ENCODE measurements around the gene TMEM181. TPM values are rescaled to one million over a fixed set of nuclear protein-coding genes. Genes with fewer than 3 reads are reported as not detected.

The TMEM181 gene
- total and polyA plus RNA-seq, 2 of the 13 experiments (the other 11 are each of a cell fraction or from before 2014, with no cell fraction given): 59.1 to 108 TPM

DNA sequence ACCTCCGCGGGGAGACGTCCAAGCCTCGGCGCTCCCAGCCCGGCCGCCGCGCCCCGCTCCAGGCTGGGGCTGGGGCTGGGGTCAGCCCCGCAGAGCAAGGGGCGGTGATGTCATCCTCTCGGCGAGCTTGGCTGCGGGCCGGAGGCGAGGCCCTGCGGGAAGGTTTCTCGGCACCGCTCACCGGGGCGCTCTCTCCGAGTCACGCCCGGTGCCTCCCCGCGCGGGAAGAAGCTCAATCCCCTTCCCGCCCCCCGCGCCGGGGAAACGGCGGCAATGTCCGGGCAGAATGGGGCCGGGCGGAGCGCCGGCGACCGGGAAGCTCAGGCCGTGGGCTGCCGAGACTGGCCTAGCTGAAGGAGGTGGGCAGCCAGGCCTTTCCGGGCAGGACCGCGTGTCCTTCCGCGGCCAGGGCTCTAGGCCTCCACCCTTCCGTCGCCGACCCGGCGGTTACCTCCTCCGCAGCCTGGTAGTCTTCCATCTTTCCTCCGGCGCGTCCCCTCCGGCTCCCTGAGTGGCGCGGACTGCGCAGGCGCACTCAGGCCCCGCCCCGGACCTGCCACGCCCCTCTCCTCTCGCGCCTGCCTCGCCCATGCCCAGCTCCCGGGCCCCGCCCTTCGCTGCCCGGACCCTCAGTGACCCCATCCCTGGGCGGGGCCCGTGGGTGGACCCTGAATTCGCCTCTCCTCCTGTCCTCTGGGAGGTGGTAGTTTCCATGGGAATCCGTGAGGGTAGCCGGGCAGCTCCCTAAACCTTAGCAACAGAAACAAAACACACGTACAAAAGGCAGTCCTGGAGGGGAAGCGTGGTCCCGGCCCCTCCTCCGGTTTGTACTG lies 84.6 kb downstream of the TMEM181 start, which contains the start of gene DYNLT1 (continued):
- peak; percentile 35; the same call in 1 of the 2 replicates for TF ChIP-seq MYNN (CRISPR knock-in tag; IDR thresholded peaks at IDR 0.05; ENCODE audit: low read depth)
- TF ChIP-seq JUN (CRISPR knock-in tag; IDR thresholded peaks at IDR 0.05): peak; percentile 52; the same call in 1 of the 2 replicates
- no peak for TF ChIP-seq ZNF10 (CRISPR knock-in tag; IDR thresholded peaks at IDR 0.05; ENCODE audit: borderline replicate concordance, low read depth)
- peak; percentile 79 for TF ChIP-seq ZNF772 (CRISPR knock-in tag; IDR thresholded peaks at IDR 0.05)
- TF ChIP-seq THYN1 (CRISPR knock-in tag; IDR thresholded peaks at IDR 0.05; ENCODE audit: borderline replicate concordance, low read depth): no peak
- TF ChIP-seq, protein P1, sequence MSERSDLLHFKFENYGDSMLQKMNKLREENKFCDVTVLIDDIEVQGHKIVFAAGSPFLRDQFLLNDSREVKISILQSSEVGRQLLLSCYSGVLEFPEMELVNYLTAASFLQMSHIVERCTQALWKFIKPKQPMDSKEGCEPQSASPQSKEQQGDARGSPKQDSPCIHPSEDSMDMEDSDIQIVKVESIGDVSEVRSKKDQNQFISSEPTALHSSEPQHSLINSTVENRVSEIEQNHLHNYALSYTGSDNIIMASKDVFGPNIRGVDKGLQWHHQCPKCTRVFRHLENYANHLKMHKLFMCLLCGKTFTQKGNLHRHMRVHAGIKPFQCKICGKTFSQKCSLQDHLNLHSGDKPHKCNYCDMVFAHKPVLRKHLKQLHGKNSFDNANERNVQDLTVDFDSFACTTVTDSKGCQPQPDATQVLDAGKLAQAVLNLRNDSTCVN (CRISPR knock-in tag; IDR thresholded peaks at IDR 0.05; ENCODE audit: borderline replicate concordance): peak; percentile 68; the same call in 1 of the 2 replicates
- no peak for TF ChIP-seq SMARCE1 (IDR thresholded peaks at IDR 0.05; ENCODE audit: borderline replicate concordance)
- TF ChIP-seq, protein P2, sequence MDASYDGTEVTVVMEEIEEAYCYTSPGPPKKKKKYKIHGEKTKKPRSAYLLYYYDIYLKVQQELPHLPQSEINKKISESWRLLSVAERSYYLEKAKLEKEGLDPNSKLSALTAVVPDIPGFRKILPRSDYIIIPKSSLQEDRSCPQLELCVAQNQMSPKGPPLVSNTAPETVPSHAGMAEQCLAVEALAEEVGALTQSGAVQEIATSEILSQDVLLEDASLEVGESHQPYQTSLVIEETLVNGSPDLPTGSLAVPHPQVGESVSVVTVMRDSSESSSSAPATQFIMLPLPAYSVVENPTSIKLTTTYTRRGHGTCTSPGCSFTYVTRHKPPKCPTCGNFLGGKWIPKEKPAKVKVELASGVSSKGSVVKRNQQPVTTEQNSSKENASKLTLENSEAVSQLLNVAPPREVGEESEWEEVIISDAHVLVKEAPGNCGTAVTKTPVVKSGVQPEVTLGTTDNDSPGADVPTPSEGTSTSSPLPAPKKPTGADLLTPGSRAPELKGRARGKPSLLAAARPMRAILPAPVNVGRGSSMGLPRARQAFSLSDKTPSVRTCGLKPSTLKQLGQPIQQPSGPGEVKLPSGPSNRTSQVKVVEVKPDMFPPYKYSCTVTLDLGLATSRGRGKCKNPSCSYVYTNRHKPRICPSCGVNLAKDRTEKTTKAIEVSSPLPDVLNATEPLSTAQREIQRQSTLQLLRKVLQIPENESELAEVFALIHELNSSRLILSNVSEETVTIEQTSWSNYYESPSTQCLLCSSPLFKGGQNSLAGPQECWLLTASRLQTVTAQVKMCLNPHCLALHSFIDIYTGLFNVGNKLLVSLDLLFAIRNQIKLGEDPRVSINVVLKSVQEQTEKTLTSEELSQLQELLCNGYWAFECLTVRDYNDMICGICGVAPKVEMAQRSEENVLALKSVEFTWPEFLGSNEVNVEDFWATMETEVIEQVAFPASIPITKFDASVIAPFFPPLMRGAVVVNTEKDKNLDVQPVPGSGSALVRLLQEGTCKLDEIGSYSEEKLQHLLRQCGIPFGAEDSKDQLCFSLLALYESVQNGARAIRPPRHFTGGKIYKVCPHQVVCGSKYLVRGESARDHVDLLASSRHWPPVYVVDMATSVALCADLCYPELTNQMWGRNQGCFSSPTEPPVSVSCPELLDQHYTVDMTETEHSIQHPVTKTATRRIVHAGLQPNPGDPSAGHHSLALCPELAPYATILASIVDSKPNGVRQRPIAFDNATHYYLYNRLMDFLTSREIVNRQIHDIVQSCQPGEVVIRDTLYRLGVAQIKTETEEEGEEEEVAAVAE (CRISPR knock-in tag; IDR thresholded peaks at IDR 0.05; ENCODE audit: borderline replicate concordance): no peak
- no peak for TF ChIP-seq PHF21A (CRISPR knock-in tag; IDR thresholded peaks at IDR 0.05)
- TF ChIP-seq, protein P3, sequence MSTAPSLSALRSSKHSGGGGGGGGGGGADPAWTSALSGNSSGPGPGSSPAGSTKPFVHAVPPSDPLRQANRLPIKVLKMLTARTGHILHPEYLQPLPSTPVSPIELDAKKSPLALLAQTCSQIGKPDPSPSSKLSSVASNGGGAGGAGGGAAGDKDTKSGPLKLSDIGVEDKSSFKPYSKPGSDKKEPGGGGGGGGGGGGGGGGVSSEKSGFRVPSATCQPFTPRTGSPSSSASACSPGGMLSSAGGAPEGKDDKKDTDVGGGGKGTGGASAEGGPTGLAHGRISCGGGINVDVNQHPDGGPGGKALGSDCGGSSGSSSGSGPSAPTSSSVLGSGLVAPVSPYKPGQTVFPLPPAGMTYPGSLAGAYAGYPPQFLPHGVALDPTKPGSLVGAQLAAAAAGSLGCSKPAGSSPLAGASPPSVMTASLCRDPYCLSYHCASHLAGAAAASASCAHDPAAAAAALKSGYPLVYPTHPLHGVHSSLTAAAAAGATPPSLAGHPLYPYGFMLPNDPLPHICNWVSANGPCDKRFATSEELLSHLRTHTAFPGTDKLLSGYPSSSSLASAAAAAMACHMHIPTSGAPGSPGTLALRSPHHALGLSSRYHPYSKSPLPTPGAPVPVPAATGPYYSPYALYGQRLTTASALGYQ (CRISPR knock-in tag; IDR thresholded peaks at IDR 0.05): peak; percentile 60; the same call in 1 of the 2 replicates
- TF ChIP-seq ZNF12 (CRISPR knock-in tag; IDR thresholded peaks at IDR 0.05): 0 out of 2 replicates have a peak, but pooled peaks have one; percentile 47
- TF ChIP-seq, protein P4, sequence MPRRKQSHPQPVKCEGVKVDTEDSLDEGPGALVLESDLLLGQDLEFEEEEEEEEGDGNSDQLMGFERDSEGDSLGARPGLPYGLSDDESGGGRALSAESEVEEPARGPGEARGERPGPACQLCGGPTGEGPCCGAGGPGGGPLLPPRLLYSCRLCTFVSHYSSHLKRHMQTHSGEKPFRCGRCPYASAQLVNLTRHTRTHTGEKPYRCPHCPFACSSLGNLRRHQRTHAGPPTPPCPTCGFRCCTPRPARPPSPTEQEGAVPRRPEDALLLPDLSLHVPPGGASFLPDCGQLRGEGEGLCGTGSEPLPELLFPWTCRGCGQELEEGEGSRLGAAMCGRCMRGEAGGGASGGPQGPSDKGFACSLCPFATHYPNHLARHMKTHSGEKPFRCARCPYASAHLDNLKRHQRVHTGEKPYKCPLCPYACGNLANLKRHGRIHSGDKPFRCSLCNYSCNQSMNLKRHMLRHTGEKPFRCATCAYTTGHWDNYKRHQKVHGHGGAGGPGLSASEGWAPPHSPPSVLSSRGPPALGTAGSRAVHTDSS (CRISPR knock-in tag; conservative IDR thresholded peaks at IDR 0.05): 0 out of 2 replicates have a peak, but pooled peaks have one; percentile 51

Data from HepG2 (cell line).